ENCODE data around the gene ZNF524. TPM values are rescaled to one million over a fixed set of nuclear protein-coding genes. Genes with fewer than 3 reads are reported as not detected.

Gene ZNF524
- total and polyA plus RNA-seq, 9 of the 15 experiments (the other 6 are each of a cell fraction or from before 2014, with no cell fraction given), result 0.08 to 15.6 (median 2.9) TPM

DNA sequence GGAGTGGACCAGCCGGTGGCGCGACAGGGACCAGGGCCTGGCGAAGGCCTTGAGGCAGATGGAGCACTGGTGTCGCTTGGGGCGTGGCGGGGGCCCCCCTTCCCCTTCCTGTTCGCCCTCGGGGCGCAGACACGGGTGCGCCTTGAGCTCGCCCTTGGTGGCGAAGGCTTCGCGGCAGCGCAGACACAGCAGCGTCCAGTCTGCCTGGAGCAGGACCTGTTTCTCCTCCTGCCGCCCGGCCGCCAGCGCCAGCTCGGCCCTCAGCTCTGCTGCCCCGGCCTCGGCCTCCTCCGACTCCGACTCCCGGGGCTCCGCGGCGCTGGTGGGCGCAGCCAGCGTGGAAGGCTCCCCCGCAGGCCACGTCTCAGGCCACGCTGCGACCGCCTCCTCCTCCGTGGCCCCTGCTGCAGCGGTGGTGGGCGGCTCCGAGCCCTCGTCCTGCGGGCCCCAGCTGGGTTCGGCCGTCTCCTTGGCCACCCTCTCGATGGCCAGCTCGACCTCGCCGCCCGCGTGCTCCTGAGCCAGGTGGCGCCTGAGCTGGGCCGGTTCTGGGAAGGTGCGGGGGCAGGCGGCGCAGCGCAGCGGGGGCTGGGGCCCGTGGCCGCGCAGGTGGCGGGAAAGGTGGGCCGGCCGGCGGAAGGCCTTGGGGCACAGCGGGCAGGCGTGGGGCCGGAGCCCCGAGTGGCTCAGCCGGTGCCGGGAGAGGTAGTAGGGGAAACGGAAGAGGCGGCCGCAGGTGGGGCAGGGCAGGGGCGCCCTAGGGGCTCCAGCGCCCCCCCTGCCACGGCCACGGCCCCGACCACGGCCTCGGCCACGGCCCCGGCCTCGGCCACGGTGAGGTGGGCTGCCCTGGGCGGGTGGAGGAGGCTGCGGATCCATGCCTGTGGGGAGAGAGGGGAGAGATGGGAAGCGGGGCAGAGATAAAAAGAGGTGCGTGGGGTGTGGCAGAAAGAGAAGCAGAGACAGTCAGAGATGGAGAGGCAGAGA, 21.0 kb upstream of the ZNF524 start:
- WGBS (ENCODE audit: insufficient coverage, low coverage, missing lambda C conversion rate), result 92% methylated on average over 19 of the region's 90 CpGs
- no peak for FAIRE-seq
- H3K4me2 ChIP-seq (ENCODE audit: insufficient read depth, low read length), result peak overlapping the region; percentile 83
- no peak for ATAC-seq
- peaks cover 12% of the 10 kb centered on the region; the same call in 2 of the 3 replicates for H3K36me3 ChIP-seq (ENCODE audit: control insufficient read depth, insufficient read depth, low read length)
- peak overlapping the region; percentile 85; the same call in 1 of the 2 replicates for H3K4me3 ChIP-seq
- CTCF ChIA-PET (ENCODE audit: low intra/inter-chr PET ratio), result no interaction called here
- H2AFZ ChIP-seq (ENCODE audit: low read depth, low read length), result no peak overlapping the region
- TSS peak; percentile 49 for BruUV-seq (replicated peaks)
- H3K9me3 ChIP-seq (replicated peaks; ENCODE audit: control insufficient read depth, insufficient read depth, low read depth, low read length), result no peaks in the 10 kb centered on the region
- in situ Hi-C loops (cut with MboI) (no loop called here), intact Hi-C loops (cut with micrococcal nuclease) (no loop called here)
- peaks cover 9 to 25% of the 10 kb centered on the region in 2 experiments; a peak in 3 of 5 replicates for H3K4me1 ChIP-seq (replicated peaks in 1 of 2; ENCODE audit: control insufficient read depth in 2 of 2, insufficient read depth in 2 of 2, low read length in 2 of 2)
- no peak overlapping the region; the same call in 2 of the 3 replicates for H3K27ac ChIP-seq (ENCODE audit: extremely low read depth, low read depth, low read length)
- no peaks in the 10 kb centered on the region for H4K20me1 ChIP-seq (replicated peaks; ENCODE audit: control insufficient read depth, insufficient read depth, low read length)
- peak overlapping the region; percentile 77 to 95; a peak in 2 of 4 replicates for H3K9ac ChIP-seq (ENCODE audit: insufficient read depth in 1 of 2, low read depth in 2 of 2, low read length in 2 of 2)
- H3K27me3 ChIP-seq (ENCODE audit: control insufficient read depth in 2 of 2, insufficient read depth in 2 of 2, low read length in 2 of 2), result no peaks in the 10 kb centered on the region
- DNase-seq (ENCODE audit: extremely low read depth in 1 of 4, low spot score in 3 of 4), result no peak
- H3K9me1 ChIP-seq (ENCODE audit: control insufficient read depth, insufficient read depth, low read length), result no peaks in the 10 kb centered on the region
- POLR2A ChIA-PET, result no interaction called here
- peaks cover 12% of the 10 kb centered on the region for H3K79me2 ChIP-seq (ENCODE audit: control insufficient read depth, insufficient read depth, low read length)
- TF ChIP-seq SMAD4 (CRISPR knock-in tag; conservative IDR thresholded peaks at IDR 0.05), result no peak
- 0 out of 2 replicates have a peak, but pooled peaks have one; percentile 50 for TF ChIP-seq HNRNPL (IDR thresholded peaks at IDR 0.05; ENCODE audit: low read depth, low read length)
- TF ChIP-seq ZNF561 (CRISPR knock-in tag; conservative IDR thresholded peaks at IDR 0.05), result no peak
- TF ChIP-seq, protein P1, sequence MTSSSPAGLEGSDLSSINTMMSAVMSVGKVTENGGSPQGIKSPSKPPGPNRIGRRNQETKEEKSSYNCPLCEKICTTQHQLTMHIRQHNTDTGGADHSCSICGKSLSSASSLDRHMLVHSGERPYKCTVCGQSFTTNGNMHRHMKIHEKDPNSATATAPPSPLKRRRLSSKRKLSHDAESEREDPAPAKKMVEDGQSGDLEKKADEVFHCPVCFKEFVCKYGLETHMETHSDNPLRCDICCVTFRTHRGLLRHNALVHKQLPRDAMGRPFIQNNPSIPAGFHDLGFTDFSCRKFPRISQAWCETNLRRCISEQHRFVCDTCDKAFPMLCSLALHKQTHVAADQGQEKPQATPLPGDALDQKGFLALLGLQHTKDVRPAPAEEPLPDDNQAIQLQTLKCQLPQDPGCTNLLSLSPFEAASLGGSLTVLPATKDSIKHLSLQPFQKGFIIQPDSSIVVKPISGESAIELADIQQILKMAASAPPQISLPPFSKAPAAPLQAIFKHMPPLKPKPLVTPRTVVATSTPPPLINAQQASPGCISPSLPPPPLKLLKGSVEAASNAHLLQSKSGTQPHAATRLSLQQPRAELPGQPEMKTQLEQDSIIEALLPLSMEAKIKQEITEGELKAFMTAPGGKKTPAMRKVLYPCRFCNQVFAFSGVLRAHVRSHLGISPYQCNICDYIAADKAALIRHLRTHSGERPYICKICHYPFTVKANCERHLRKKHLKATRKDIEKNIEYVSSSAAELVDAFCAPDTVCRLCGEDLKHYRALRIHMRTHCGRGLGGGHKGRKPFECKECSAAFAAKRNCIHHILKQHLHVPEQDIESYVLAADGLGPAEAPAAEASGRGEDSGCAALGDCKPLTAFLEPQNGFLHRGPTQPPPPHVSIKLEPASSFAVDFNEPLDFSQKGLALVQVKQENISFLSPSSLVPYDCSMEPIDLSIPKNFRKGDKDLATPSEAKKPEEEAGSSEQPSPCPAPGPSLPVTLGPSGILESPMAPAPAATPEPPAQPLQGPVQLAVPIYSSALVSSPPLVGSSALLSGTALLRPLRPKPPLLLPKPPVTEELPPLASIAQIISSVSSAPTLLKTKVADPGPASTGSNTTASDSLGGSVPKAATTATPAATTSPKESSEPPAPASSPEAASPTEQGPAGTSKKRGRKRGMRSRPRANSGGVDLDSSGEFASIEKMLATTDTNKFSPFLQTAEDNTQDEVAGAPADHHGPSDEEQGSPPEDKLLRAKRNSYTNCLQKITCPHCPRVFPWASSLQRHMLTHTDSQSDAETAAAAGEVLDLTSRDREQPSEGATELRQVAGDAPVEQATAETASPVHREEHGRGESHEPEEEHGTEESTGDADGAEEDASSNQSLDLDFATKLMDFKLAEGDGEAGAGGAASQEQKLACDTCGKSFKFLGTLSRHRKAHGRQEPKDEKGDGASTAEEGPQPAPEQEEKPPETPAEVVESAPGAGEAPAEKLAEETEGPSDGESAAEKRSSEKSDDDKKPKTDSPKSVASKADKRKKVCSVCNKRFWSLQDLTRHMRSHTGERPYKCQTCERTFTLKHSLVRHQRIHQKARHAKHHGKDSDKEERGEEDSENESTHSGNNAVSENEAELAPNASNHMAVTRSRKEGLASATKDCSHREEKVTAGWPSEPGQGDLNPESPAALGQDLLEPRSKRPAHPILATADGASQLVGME (CRISPR knock-in tag; IDR thresholded peaks at IDR 0.05), result no peak
- TF ChIP-seq SMAD2 (IDR thresholded peaks at IDR 0.05; ENCODE audit: low read depth, low read length), result no peak
- TF ChIP-seq EP400 (IDR thresholded peaks at IDR 0.05), result no peak
- no peak for TF ChIP-seq U2AF1 (optimal IDR thresholded peaks at IDR 0.05; ENCODE audit: low read depth, low read length)
- TF ChIP-seq EZH2 (IDR thresholded peaks at IDR 0.05; ENCODE audit: borderline replicate concordance, low read depth, low read length), result no peak
- TF ChIP-seq, protein P2, sequence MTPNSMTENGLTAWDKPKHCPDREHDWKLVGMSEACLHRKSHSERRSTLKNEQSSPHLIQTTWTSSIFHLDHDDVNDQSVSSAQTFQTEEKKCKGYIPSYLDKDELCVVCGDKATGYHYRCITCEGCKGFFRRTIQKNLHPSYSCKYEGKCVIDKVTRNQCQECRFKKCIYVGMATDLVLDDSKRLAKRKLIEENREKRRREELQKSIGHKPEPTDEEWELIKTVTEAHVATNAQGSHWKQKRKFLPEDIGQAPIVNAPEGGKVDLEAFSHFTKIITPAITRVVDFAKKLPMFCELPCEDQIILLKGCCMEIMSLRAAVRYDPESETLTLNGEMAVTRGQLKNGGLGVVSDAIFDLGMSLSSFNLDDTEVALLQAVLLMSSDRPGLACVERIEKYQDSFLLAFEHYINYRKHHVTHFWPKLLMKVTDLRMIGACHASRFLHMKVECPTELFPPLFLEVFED (CRISPR knock-in tag; conservative IDR thresholded peaks at IDR 0.05), result no peak
- TF ChIP-seq DDX20 (tag; IDR thresholded peaks at IDR 0.05; ENCODE audit: low read depth), result no peak
- TF ChIP-seq YBX1 (IDR thresholded peaks at IDR 0.05), result no peak
- TF ChIP-seq CBX1 (IDR thresholded peaks at IDR 0.05; ENCODE audit: low read depth), result no peak
- no peak for TF ChIP-seq XRCC3 (IDR thresholded peaks at IDR 0.05)
